ENCODE results near the gene MED20.

DNA sequence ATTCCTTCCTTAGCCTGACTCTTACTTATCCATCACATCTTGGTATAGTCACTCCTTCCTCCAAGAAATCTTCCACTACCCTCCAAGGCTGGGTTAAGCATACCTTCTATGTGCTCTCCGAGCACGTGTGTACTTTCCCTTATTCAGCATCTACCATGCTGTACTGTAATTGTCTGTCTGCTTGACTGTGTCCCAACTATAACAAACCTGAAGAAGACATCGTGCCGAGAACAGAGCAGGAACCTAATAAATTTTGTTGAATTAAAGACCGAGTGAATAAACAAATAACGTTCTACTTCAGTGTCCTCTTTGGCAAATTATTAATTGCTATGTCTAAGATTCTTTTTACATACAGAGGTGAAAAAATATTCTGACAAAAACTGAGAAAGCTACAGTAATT, 61.6 kb downstream of the MED20 start:
- TF ChIP-seq POLR2A (IDR thresholded peaks at IDR 0.05; ENCODE audit: low read depth, low read length) (no peak), POLR2AphosphoS5 (IDR thresholded peaks at IDR 0.05; ENCODE audit: low read depth, low read length) (no peak), TAF1 (IDR thresholded peaks at IDR 0.05; ENCODE audit: borderline replicate concordance, low read depth, low read length) (no peak)

All from GM12892 (cell line).